Activated naive CD4-positive, alpha-beta T cell treated with Interleukin-2 at 50 U/mL for 16 hours (primary cell): ENCODE measurements around the gene MAN1C1.
A peak's percentile ranks its signal among the peaks of the same experiment; 100 is the strongest.

Experiments
- DNase-seq: peaks from one replicate; pipeline ENCODE4 v3.0.0-alpha.2; 2020

The MAN1C1 gene

GRCh38 chr1:25819491-25820246 is 203.1 kb downstream of the MAN1C1 start, which contains the start of gene MTFR1L:
MTFR1L (plus strand) TSS chr1:25819954; CDS start chr1:25823105, 3,151 bp downstream.
- peak; percentile 95 for DNase-seq

GRCh38 chr1:25820247-25821111 is 203.9 kb downstream of the MAN1C1 start:
- peak; percentile 70 for DNase-seq

- DNase-seq = no peak
These were observed 204.5 kb downstream of the MAN1C1 start for GRCh38 chr1:25821112-25821476.

GRCh38 chr1:25821630-25822091 is 205.1 kb downstream of the MAN1C1 start:
- DNase-seq = no peak

- DNase-seq = no peak
These were observed 209.0 kb downstream of the MAN1C1 start for GRCh38 chr1:25825605-25826004.

GRCh38 chr1:25826571-25826970 is 210.0 kb downstream of the MAN1C1 start:
- DNase-seq = no peak

- DNase-seq = no peak
These were observed 211.9 kb downstream of the MAN1C1 start for GRCh38 chr1:25828491-25828890.

- no peak for DNase-seq
These were observed 212.5 kb downstream of the MAN1C1 start for GRCh38 chr1:25829046-25829445.

- DNase-seq = no peak
These were observed 215.1 kb downstream of the MAN1C1 start for GRCh38 chr1:25831569-25832196.

GRCh38 chr1:25832336-25833037 is 215.9 kb downstream of the MAN1C1 start:
- DNase-seq = no peak

- no peak for DNase-seq
These were observed 216.6 kb downstream of the MAN1C1 start for GRCh38 chr1:25833158-25833557.
